Activated CD8-positive, alpha-beta memory T cell treated with anti-CD3 and anti-CD28 coated beads for 4 hours (primary cell): ENCODE data around the gene RPL21.
A peak's percentile ranks its signal among the peaks of the same experiment; 100 is the strongest.
"Not testable (repeated sequence)": the region's sequence is repeated elsewhere in the genome, so short reads cannot be mapped to it uniquely, and the experiment has no call there.

Experiments
- DNase-seq, 2 donors: peaks; one replicate each; pipeline ENCODE4 v3.0.0-alpha.2; 2020; ENCODE audit warnings: low read depth in 2 of 2

RPL21 gene

DNA sequence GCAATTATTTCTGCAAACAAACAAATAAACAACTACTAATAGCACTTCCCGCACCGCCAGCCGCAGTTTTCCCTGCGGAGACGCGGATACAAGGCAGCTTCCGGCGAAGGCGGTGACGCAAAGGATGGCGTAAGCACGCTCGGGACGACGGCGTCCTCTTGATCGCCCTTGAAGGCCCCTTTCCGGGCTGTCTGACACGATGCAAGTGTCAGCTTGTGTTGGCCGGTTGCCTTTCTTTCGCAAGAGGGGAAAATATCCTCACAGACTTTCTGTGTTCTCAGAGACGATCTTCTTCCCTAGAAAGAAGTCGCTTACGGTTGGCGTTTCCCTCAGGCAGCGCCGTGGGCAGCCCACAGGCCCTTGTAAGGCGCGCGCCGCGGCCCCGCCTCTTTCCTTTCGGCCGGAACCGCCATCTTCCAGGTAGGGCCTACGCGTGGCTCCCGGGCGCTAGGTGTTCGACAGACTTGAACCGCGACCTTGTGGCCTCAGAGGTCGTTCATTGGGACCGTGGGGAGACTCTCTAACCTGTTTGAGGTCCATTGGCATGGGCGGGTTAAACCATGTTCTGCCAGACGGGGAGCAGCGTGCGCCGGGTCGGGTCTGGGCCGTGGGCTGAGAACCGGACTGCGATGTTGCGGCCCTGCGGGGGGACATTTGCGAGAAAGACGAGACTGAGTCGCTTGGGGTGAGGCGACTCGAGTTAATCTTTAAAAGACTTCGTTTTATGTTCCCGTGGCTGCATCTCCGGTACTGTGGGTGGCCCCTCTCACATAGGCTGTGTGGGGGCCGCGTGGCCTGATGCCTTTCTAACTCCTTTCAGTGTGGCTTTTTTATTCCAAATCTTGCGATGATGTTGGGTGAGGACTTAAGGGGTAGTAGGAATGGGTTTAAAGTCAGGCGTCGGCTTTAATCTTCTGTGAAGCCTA lies at the start of gene RPL21:
RPL21 (plus strand) TSS at position 393 of the 926 bp plus-strand sequence. CDS start 2,219 bp downstream, outside the sequence.
- peak; percentile 77 to 83 for DNase-seq

DNA sequence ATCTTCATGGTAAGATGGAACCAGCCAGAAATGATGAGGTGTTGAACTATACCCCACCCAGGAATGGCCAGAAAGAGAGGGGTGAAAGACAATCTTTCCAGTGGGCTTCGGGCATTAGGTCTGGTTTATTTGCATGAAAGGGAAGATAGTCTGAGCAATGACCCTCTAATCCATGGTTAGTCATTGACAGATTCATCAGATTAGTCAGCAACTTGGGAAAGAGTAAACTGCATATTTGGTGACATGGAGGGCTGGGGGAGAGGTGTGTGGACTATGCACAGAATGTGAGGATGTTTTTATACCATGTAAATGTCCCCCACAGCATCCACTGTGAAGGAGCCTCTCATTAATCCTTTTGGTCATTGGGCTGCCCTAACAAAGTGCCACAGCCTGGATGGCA lies 49.7 kb upstream of the RPL21 start:
- no peak for DNase-seq

DNA sequence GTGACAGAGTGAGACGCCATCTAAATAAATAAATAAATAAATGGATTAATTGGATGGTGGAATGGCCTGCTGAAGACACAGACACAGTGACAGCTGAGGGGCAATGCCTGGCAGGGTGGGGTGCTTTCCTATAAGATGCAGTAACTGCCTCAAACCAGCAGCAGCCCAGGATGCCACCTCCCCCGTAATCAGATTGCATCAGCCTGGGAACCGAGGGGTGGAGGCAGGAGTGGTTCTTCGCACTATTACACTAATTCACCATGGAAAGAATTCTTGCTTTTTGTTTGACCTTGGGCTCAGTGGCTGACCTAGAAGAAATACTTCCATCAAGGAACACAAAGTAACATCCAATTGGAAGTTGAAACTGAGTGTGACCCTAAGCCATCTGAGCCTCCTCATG lies 48.2 kb upstream of the RPL21 start:
- DNase-seq = no peak

DNA sequence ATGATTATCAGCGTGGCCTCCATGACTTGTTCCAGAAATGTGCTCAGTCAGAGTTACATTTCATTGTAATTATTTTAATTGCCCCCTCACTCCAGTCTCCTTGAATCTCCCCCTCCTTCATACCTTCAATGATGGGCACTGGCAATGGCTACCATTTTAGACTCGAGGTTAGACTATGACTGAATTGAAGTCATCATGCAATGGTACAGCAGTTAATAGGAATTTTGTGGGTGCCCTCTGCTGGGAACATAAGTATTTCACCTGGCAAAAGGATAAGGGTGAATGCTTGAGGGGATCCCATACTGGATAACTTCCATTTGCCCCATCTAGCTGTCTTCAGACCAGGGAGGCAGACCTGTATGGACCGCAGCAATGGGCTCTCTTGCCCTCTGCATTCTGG lies 47.5 kb upstream of the RPL21 start:
- DNase-seq = no peak

DNA sequence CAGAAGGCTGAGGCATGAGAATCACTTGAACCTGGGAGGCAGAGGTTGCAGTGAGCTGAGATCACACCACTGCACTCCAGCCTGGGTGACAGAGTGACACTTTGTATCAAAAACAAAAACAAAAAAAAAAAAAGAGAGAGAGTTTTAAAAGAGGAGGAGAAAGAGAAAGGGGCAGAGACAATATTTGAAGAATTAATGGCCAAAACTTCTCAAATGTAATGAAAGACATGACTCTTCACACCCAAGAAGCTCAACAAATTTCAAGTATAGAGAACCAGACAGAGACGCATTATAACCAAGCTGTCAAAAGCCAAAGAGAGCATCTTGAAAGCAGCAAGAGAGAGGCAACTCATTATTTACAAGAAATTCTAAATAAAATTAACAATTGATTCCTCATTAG lies 42.8 kb upstream of the RPL21 start:
- DNase-seq = no peak

DNA sequence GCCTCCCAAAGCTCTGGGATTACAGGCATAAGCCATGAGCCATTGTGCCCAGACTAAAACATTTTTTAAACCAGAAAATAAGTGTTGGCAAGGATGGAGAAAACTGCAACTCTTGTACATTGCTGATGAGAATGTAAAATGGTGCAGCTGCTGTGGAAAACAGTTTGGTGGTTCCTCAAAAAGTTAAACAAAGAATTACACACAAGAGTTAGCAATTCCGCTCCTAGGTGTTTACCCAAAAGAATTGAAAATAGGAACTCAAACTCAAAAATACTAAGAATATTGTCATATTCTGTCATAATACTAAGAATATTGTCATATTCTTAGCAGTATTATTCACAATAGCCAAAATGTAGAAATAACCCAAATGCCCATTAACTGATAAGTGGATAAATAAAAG lies 40.1 kb upstream of the RPL21 start:
- DNase-seq = no peak

DNA sequence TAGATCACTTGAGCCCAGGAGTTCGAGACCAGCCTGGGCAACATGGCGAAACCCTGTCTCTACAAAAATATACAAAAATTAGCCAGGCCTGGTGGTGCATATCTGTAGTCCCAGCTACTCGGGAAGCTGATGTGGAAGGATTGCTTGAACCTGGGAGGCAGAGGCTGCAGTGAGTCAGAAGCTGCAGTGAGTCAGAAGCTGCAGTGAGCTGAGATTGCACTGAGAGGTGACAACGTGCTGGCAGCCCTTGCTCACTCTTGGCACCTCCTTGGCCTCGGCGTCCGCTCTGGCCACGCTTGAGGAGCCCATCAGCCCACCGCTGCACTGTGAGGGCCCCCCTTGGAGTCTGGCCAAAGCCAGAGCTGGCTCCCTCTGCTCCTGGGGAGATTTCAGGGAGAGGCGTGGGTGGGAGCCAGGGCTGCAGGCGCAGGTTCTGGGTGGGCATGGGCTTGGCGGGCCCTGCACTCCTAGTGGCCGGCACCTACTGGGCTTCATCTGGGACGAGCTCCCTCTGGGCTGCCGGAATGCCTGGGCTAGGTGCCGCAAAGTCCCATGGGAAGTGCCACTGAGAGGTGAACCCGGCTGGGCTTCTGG lies 39.5 kb upstream of the RPL21 start:
- no peak for DNase-seq

DNA sequence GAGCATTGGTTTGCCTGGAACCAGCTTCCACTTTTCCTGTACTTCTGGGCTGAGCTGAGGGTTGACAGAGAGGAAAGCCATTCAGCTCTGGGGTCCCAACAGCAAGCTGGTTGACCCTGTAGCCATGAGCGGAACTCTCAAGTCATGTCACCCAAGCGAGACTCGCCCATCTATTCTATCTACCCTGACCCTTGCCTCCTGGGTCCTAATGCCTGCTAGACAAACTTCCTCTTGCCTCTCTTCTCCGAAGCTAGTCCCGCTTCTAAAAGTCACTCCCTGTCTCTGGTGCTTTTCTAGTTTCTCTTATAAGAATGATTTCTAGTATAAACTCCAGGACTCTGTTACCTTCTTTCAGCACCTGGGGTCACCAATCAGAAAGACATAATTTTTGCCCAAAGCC lies 38.0 kb upstream of the RPL21 start:
- DNase-seq = not testable (repeated sequence)

DNA sequence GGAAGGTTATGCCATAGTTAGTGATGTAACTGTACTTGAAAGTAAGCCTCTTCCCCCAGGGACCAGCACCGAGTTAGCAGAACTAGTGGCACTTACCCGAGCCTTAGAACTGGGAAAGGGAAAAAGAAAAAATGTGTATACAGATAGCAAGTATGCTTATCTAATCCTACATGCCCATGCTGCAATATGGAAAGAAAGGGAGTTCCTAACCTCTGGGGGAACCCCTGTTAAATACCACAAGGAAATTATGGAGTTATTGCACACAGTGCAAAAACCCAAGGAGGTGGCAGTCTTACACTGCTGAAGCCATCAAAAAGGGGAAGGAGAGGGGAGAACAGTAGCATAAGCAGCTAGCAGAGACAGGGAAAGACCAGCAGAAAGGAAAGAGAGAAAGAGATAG lies 33.6 kb upstream of the RPL21 start:
- not testable (repeated sequence) for DNase-seq

DNA sequence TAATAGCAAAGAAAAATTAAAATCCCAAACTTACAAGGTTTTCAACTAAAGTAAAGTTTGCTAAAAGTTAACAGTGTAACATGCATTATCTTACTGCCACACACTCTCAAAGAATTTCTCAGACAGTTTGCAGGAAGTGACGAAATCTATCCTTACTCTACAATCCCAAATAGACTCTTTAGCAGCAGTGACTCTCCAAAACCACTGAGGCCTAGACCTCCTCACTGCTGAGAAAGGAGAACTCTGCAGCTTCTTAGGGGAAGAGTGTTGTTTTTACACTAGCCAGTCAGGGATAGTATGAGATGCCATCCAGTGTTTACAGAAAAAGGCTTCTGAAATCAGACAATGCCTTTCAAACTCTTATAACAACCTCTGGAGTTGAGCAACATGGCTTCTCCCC lies 32.5 kb upstream of the RPL21 start:
- not testable (repeated sequence) for DNase-seq

DNA sequence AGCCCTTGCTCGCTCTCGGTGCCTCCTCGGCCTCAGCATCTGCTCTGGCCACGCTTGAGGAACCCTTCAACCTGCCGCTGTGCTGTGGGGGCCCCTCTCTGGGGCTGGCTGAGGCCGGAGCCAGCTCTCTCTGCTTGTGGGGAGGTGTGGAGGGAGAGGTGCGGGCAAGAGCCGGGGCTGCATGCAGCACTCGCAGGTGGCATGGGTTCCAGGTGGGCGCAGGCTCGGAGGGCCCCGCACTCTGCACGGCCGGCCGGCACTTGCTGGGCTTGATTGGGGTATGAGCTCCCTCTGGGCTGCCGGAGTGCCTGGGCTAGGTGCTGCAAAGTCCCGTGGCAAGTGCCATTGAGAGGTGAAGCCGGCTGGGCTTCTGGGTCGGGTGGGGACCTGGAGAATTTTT lies 31.7 kb upstream of the RPL21 start:
- DNase-seq = no peak

DNA sequence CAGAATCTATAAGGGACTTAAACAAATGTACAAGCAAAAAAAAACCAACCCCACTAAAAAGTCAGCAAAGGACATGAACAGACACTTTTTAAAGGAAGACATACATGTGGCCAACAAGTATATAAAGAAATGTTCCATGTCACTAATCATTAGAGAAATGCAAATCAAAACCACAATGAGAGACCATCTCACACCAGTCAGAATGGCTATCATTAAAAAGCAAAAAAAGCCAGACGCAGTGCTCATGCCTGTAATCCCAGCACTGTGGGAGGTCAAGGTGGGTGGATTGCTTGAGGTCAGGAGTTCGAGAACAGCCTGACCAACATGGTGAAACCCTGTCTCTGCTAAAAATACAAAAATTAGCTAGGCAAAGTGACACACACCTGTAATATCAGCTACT lies 29.3 kb upstream of the RPL21 start:
- not testable (repeated sequence) for DNase-seq

DNA sequence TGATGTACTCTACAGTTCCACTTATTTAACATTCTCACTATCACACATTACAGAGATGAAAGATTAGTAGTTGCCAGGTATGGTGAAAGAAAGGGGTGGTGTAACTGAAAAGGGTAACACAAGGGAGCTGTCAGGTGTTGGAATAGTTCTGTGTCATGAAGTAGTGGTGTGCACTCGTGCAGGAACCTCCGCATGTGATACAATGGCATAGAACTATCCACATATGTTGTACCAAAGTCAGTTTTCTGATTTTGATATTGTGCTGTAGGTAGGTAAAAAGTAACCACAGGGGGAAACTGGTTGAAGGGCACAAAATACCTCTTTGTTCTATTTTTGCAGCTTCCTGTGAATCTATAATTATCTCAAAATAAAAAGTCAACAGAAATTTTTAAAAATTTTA lies 24.4 kb upstream of the RPL21 start:
- no peak for DNase-seq

DNA sequence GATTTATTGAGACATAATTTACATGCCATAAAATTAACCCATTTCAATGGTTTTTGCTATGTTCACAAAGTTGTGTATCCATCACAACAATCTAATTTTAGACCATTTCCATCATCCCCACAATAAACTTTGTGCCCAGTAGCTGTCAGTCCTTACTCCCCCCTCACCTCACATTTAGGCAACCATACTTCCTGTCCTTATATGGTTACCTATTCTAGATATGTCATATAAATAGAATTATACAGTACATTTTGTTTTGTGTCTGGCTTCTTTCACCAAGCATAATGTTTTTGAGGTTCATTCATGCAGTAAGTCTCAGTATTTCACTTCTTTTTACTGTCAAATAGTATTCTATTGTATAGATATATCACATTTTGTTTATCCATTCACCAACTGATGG lies 23.2 kb upstream of the RPL21 start:
- no peak for DNase-seq

DNA sequence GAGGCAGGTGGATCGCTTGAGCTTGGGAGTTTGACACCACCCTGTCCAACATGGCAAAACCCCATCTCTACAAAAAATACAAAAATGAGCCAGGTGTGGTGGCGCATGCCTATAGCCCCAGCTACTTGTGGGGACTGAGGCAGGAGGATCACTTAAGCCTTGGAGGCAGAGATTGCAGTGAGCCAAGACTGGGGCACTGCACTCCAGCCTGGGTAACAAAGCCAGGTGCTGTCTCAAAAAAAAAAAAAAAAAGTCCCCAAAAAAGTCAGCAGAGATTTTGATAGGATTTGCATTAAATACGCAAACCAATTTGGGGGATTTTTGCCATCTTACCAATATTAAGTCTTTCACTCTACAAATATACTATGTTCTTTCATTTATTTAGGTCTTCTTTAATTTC lies 21.7 kb upstream of the RPL21 start:
- no peak for DNase-seq

DNA sequence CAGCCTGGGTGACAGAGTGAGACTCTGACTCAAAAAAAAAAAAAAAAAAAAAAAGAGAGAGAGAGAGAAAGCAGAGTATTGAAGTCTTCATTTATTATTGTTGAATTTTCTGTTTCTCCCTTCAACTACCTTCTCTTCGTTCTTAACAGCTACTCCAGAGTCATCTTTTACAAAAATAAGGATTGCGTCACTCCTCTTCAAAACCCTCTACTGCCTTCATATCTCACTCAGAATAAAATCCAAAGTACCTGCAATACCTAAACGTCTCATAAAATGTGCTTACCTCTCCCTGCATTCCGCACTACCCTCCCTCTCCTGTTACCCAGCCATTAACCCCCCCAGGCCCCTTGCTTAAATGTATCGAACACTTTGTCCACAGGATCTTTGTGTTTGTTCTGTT lies 17.4 kb upstream of the RPL21 start:
- DNase-seq = no peak

DNA sequence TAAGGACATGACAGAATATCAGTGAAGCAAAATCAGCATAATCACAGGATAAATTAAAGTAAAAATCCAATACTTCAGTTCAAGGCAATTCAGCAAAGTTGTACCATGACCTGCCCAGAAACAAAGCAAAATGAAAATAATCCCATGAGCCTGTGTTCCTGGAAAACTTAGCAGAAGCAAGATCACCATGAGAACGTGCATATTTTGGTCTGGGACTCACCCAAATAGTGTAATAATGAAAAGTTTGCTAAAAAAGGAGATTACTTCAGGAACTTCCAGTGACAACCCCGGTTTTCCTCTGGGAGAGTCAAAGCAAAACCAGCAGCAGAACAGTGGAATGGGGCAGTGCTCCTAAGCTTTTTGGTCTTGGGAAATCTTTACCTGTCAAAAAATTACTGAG lies 14.9 kb upstream of the RPL21 start:
- DNase-seq = no peak

DNA sequence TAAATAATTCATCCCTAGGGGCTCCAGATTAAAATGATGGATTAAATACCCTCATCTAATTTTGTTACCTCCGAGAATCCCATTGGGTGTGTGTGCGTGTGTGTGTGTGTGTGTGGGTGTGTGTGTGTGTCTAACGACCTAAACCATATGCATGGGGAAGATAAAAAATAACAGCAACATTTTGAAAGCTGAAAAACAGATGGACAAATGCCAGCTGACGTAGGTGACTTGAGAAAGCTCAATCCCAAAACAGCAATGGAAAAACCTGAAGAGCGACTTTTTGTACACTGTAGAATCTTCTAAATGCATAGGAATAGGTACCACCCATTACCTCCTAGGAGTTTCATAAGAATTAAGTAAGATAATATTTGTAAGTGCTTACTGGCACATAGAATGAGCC lies 8.7 kb upstream of the RPL21 start:
- DNase-seq = no peak

DNA sequence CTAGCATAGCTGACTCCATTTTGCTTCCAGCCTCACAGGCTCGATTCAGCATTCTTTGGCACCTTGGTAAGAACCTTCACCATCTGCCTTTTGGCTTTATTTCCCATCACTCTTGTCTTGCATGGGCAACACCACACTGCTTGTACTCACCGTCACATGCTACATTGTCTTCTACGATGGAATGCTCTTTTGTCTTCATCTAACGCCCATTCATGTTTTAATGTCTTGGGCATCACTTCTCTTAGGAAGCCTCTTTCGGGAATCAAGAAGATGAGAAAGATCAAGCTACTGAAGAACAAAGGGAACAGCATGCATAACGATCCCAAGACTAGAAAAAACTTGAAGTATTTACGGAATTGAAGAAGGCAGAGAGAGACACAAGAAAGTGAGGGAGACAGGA lies 5.7 kb upstream of the RPL21 start:
- no peak for DNase-seq

DNA sequence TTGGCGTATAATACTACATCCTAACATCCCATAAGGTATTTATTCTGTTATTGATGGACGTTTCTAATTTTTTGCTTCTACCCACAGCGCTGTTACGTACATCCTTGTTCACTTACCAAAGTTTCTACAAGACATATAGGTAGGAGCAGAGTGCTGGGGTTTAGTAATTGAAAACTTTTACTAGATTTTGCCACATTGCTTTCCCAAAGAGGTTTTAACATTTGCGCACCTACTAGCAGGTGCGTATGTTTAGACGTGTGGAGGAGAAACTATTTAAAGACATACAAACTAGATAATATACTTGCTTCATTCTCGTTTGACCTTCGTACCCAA lies 559 bp upstream of the RPL21 start:
- no peak for DNase-seq

DNA sequence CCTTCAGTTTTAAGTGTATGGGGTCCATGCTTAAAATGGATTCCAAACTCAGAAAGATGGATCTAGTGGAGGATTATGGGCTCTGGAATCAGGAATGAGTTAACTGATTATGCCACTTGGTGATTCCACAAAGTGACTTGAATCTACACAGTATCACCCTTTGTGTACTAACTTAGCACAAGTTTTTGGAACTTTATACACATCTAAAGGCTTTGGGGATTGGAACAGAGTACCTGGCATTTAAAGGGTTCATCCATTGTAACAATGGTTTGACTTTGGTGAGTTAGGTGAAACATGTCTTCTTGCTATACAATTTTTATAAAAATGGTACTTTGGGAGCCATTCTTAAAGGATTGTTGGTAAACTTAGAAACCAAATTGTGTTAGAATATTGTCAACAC lies 1.1 kb downstream of the RPL21 start:
- DNase-seq = no peak

DNA sequence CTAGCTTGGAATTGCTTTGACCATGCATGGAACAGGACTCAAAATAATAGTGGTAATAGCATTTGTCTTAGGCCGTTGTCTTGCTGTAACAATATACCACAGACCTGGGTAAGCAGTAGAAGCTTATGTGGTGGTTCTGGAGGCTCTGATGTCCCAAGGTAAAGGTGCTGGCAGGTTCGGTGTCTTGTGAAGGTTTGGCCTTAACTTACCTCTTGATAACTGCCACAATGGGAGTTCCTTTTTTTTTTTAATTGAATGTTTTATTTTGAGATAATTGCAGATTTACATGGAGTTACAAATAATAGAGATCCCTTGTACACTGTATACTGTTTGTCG lies 5.8 kb downstream of the RPL21 start:
- no peak for DNase-seq

DNA sequence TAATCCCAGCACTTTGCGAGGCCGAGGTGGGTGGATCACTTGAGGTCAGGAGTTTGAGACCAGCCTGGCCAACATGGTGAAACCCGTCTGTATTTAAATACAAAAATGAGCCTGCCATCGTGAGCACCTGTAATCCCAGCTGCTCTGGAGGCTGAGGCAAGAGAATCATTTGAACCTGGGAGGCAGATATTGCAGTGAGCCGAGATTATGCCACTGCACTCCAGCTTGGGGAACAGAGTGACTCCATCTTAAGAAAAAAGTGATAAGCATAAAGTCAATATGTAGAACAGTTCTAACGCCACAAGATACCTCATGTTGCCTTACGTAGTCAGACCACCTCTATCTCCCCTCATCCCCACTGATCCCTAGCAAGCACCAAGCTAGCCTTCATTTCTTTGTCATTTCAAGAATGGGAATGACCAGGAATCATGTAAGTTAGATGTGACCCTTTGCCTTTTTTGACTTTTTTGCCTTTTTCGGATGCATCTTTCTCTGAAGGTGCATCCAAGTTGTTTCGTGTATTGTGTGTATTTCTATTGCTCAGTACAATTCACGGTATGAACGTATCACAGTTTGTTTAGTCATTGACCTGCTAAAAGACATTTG lies 6.4 kb downstream of the RPL21 start:
- no peak for DNase-seq
